Lower leg skin (tissue), 4 donors: ENCODE results near the gene SNX25. TPM values are rescaled to one million over a fixed set of nuclear protein-coding genes. Genes with fewer than 3 reads are reported as not detected.
"Not testable (repeated sequence)": the region's sequence is repeated elsewhere in the genome, so short reads cannot be mapped to it uniquely, and the experiment has no call there.

Experiments
- DNase-seq, 2 donors: peaks; one replicate each; pipeline ENCODE4 v3.0.0-alpha.2; 2019; ENCODE audit warnings: low spot score in 2 of 2
- H3K4me3 ChIP-seq: fragments of 200-600 bp; sonication (generic); 2 replicates; pipeline ENCODE4 v1.5.1; 2017; ENCODE audit warnings: mild to moderate bottlenecking, low read depth; ENCODE audit not compliant: poor library complexity, severe bottlenecking
- POLR2A ChIP-seq, 2 donors: fragments of 450-650 bp; IDR thresholded peaks; one replicate each; pipeline ENCODE4 v1.6.1; 2016 to 2017; ENCODE audit warnings: antibody characterized with exemption in 2 of 2, mild to moderate bottlenecking in 1 of 2, moderate library complexity in 1 of 2
- whole genome bisulfite sequencing, 2 donors: methylation state at CpG; one replicate each; pipeline ENCODE4 v1.1.5; 2018; 5-methylcytosine and 5-hydroxymethylcytosine counted together
- intact Hi-C: fragments of 100-400 bp; cut with DNase I; formaldehyde crosslinking; loops from one replicate; pipeline ENCODE4 v1.15.0; 2023; ENCODE audit warnings: low total_unique reads
- total RNA-seq, 4 donors: library from RNA; depleted of rRNA; stranded (reverse); fragments of >200 nt; gene quantifications; one replicate each; pipeline ENCODE4 v1.1.0, GENCODE V29; 2016
- TF ChIP-seq, protein P1 (sequence below), 3 donors: fragments of 450-650 bp; IDR thresholded peaks; one replicate each; pipeline ENCODE4 v1.5.1; 2016; ENCODE audit warnings: antibody characterized with exemption in 3 of 3, mild to moderate bottlenecking in 3 of 3, moderate library complexity in 2 of 3

Gene SNX25
- total RNA-seq, 4 donors from 2014 or later = 13.4 to 18.3 (median 15.6) TPM

DNA sequence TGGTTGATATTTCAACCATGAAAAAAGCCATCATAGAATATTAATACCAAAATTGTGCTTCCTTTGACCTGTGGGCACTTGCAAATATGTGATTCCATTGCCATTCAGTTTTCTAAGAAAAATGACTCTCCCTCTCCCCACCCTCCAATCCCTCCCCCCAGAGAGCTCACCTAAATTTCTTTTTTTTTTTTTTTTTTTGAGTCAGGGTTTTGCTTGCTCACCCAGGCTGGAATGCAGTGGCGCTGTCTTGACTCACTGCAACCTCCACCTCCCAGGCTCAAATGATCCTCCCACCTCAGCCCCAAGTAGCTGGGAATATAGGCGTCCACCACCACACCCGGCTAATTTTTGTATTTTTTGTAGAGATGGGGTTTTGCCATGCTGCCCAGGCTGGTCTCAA lies 47.0 kb downstream of the SNX25 start:
- no peak overlapping the region for H3K4me3 ChIP-seq
- no peak for TF ChIP-seq POLR2A (IDR thresholded peaks at IDR 0.05)
- TF ChIP-seq, protein P1, sequence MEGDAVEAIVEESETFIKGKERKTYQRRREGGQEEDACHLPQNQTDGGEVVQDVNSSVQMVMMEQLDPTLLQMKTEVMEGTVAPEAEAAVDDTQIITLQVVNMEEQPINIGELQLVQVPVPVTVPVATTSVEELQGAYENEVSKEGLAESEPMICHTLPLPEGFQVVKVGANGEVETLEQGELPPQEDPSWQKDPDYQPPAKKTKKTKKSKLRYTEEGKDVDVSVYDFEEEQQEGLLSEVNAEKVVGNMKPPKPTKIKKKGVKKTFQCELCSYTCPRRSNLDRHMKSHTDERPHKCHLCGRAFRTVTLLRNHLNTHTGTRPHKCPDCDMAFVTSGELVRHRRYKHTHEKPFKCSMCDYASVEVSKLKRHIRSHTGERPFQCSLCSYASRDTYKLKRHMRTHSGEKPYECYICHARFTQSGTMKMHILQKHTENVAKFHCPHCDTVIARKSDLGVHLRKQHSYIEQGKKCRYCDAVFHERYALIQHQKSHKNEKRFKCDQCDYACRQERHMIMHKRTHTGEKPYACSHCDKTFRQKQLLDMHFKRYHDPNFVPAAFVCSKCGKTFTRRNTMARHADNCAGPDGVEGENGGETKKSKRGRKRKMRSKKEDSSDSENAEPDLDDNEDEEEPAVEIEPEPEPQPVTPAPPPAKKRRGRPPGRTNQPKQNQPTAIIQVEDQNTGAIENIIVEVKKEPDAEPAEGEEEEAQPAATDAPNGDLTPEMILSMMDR (IDR thresholded peaks at IDR 0.05) = no peak
- intact Hi-C loops = no loop called here
- DNase-seq = no peak
- WGBS, 2 donors = 92 to 93% methylated on average over 3 of the region's 3 CpGs

DNA sequence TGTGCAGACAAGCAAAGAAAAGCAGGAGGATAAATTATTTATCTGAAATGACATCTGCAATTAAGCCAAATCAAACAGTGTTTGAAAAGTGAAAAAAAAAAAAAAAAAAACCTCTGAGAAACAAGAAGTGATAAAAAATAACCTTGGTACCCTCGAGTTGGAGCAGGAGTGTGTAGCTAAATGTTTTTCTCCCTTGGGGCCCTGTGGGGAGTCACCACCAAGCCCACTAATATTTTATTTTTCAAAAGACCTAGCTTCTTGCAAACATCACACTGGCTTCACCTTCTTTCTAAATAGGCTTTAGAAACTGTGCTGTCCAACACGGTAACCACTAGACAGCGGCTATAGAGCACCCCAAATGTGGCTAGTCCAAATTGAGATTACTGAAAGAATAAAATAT lies 47.7 kb downstream of the SNX25 start:
- intact Hi-C loops = no loop called here
- no peak for TF ChIP-seq POLR2A (IDR thresholded peaks at IDR 0.05)
- TF ChIP-seq, protein P1 (IDR thresholded peaks at IDR 0.05) = no peak
- no peak overlapping the region for H3K4me3 ChIP-seq
- 88 to 91% methylated on average over 3 of the region's 3 CpGs for WGBS, 2 donors
- no peak for DNase-seq

DNA sequence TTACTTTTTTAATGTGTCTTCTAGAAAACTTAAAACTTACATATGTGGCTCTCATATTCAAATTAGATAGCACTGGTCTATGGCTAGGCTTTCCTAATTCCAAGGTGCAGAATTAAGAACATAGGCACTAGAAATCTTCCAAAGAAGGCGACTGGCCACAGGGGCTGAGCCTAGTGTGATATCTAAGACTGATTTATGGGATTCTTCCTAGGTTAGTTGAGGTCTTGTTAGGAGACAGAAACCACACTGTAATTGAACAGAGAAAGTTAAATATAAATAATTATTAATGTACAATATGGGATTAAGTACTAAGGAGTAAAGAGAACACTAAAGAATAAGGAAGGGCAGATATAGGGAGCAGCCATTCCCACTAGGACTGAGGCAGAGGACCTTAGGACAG lies 48.3 kb downstream of the SNX25 start:
- no peak for DNase-seq
- TF ChIP-seq, protein P1 (IDR thresholded peaks at IDR 0.05) = no peak
- no peak for TF ChIP-seq POLR2A (IDR thresholded peaks at IDR 0.05)
- no peak overlapping the region for H3K4me3 ChIP-seq
- 95 to 100% methylated on average over 1 of the region's 1 CpG for WGBS, 2 donors
- intact Hi-C loops = no loop called here

DNA sequence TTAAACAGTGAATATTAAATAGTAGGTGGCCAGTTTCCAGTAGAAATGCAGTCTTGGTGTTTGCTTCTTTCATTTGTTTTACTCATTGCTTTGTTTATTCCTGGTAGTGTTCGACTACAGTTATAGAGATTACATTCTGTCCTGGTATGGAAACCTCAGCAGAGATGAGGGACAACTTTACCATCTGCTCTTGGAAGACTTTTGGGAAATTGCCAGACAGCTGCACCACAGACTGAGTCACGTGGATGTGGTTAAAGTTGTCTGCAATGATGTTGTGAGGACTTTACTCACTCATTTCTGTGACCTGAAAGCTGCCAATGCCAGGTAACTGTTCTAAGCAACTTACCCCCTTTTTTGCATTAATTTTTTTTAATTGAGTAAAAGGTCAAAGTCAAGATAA lies 49.3 kb downstream of the SNX25 start:
- H3K4me3 ChIP-seq, DNase-seq, intact Hi-C loops: not testable (repeated sequence)
- WGBS, 2 donors = 15 to 19% methylated on average over 2 of the region's 2 CpGs

DNA sequence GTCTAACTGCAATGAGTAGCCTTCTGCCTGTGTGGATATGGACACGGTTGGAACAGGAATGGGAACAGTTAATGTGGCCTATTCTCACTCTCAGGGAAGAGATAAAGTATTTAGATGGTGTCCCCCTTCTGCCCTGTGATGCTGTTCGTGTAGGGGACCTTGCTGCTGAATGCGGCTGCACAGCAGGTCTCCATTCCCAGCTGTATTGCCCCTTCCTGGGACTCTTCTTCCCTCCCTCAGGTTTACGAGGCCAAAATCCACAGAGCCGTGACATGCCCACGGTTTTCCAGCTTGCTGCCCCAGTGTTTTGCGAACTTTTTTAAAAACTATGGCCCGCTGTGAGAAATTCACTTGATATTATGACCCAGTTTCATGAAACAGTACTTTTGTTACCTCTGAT lies 50.3 kb downstream of the SNX25 start:
- TF ChIP-seq POLR2A (IDR thresholded peaks at IDR 0.05) = no peak
- TF ChIP-seq, protein P1 (IDR thresholded peaks at IDR 0.05) = no peak
- intact Hi-C loops = no loop called here
- no peak overlapping the region for H3K4me3 ChIP-seq
- no peak for DNase-seq
- WGBS, 2 donors = 93 to 95% methylated on average over 8 of the region's 8 CpGs

DNA sequence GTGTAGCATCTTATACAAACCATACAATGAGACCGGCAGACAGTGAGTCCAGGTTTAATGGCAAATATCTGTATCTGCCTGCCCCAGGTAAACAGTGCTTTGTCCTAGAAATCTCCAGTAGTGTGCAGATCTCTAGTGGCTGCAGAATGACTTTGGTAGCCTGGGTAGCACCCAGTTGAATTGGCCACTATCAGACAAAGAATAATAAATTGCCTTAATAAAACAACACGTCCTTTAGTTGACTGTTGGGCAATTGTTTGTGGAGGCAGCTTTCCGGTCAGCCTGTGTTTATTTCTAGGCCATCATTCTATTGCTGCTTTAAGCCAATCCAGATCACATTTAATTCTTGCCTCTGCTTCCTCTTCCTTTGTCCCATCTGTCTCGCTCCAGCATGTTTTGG lies 52.5 kb downstream of the SNX25 start:
- H3K4me3 ChIP-seq = no peak overlapping the region
- no peak for TF ChIP-seq POLR2A (IDR thresholded peaks at IDR 0.05)
- TF ChIP-seq, protein P1 (IDR thresholded peaks at IDR 0.05) = no peak
- intact Hi-C loops = no loop called here
- 85 to 93% methylated on average over 4 of the region's 4 CpGs for WGBS, 2 donors
- DNase-seq = no peak
